Tibial nerve (tissue), 4 donors: Measurements from ENCODE around the gene CFAP99. TPM values are rescaled to one million over a fixed set of nuclear protein-coding genes. Genes with fewer than 3 reads are reported as not detected.
A peak's percentile ranks its signal among the peaks of the same experiment; 100 is the strongest.

Source experiments
- DNase-seq, 2 donors: peaks; one replicate each; pipeline ENCODE4 v3.0.0-alpha.2; 2019; ENCODE audit warnings: low spot score in 2 of 2
- H3K27ac ChIP-seq, 4 donors: fragments of 200-600 bp; sonication (generic) in 3 of 4; one replicate each; pipeline ENCODE4 v1.5.1; 2017 to 2019; ENCODE audit warnings: mild to moderate bottlenecking in 1 of 4
- H3K27me3 ChIP-seq, 2 donors: fragments of 200-600 bp; sonication (generic) in 1 of 2; one replicate each; pipeline versions ENCODE4 v1.5.1 to v1.6.0; 2017 to 2019
- H3K36me3 ChIP-seq, 3 donors: fragments of 200-600 bp; sonication (generic); one replicate each; pipeline ENCODE4 v1.5.1; 2018 to 2019
- H3K4me1 ChIP-seq, 4 donors: fragments of 200-600 bp; sonication (generic) in 3 of 4; one replicate each; pipeline ENCODE4 v1.5.1; 2017 to 2019
- H3K4me3 ChIP-seq, 4 donors: fragments of 200-600 bp; sonication (generic) in 3 of 4; one replicate each; pipeline ENCODE4 v1.5.1; 2017 to 2019; ENCODE audit warnings: mild to moderate bottlenecking in 1 of 4, moderate library complexity in 1 of 4
- H3K9me3 ChIP-seq, 4 donors: fragments of 200-600 bp; sonication (generic) in 3 of 4; one replicate each; pipeline ENCODE4 v1.5.1; 2017 to 2019
- CTCF ChIP-seq, 5 experiments: fragments of 200-600 bp in 3 of 5; fragments of 450-650 bp in 2 of 5; sonication (generic) in 3 of 5; IDR thresholded peaks; one replicate each; pipeline ENCODE4 v1.5.1; 2016 to 2019; ENCODE audit warnings: antibody characterized with exemption in 5 of 5, mild to moderate bottlenecking in 3 of 5, moderate library complexity in 2 of 5
- EP300 ChIP-seq, 2 donors: sonication (generic); formaldehyde crosslinking; IDR thresholded peaks; one replicate each; pipeline ENCODE4 v1.6.1; 2017; ENCODE audit warnings: antibody characterized with exemption in 2 of 2, mild to moderate bottlenecking in 1 of 2
- POLR2A ChIP-seq, 2 donors: fragments of 450-650 bp; IDR thresholded peaks; one replicate each; pipeline ENCODE4 v1.6.1; 2017; ENCODE audit warnings: antibody characterized with exemption in 2 of 2, mild to moderate bottlenecking in 2 of 2, moderate library complexity in 2 of 2
- WGBS, 2 donors: methylation state at CpG; one replicate each; pipeline ENCODE4 v1.1.5; 2018; 5-methylcytosine and 5-hydroxymethylcytosine counted together
- total RNA-seq, 4 donors: library from RNA; depleted of rRNA; stranded (reverse); fragments of >200 nt; gene quantifications; one replicate each; pipeline ENCODE4 v1.1.0, GENCODE V29; 2016

Gene CFAP99
- total RNA-seq, 4 donors from 2014 or later = not detected

GRCh38 chr4:2387829-2388228 lies 30.9 kb upstream of the CFAP99 start:
- no peak for DNase-seq
- Histone ChIP-seq H3K9me3 (no peaks in the 10 kb centered on the region), H3K36me3 (no peaks in the 10 kb centered on the region), H3K4me3 (no peak overlapping the region), H3K4me1 (peaks cover 0 to 14% (median 0%) of the 10 kb centered on the region in 4 donors), H3K27ac (no peak overlapping the region), H3K27me3 (no peaks in the 10 kb centered on the region)
- WGBS, 2 donors = 87 to 89% methylated on average over 8 to 10 of the region's 12 CpGs
- TF ChIP-seq POLR2A (IDR thresholded peaks at IDR 0.05) = no peak
- TF ChIP-seq CTCF (IDR thresholded peaks at IDR 0.05) = no peak
- no peak for TF ChIP-seq EP300 (IDR thresholded peaks at IDR 0.05)

GRCh38 chr4:2388429-2389182 lies 30.1 kb upstream of the CFAP99 start:
- no peak overlapping the region for H3K27ac ChIP-seq
- H3K27me3 ChIP-seq = no peaks in the 10 kb centered on the region
- H3K9me3 ChIP-seq = no peaks in the 10 kb centered on the region
- TF ChIP-seq EP300 (IDR thresholded peaks at IDR 0.05) = no peak
- no peak for TF ChIP-seq CTCF (IDR thresholded peaks at IDR 0.05)
- no peak for TF ChIP-seq POLR2A (IDR thresholded peaks at IDR 0.05)
- no peak for DNase-seq
- no peak overlapping the region for H3K4me3 ChIP-seq
- peaks cover 0 to 19% (median 0%) of the 10 kb centered on the region in 4 donors for H3K4me1 ChIP-seq
- H3K36me3 ChIP-seq = no peaks in the 10 kb centered on the region
- 32 to 52% methylated on average over 9 of the region's 9 CpGs for WGBS, 2 donors

GRCh38 chr4:2389691-2390090 lies 29.1 kb upstream of the CFAP99 start:
- DNase-seq = no peak
- Histone ChIP-seq H3K4me1 (peaks cover 0 to 20% (median 0%) of the 10 kb centered on the region in 4 donors), H3K27me3 (no peaks in the 10 kb centered on the region), H3K36me3 (no peaks in the 10 kb centered on the region), H3K4me3 (no peak overlapping the region), H3K27ac (peak overlapping the region in 1 of 4 donors; percentile 8), H3K9me3 (no peaks in the 10 kb centered on the region)
- WGBS, 2 donors = 67 to 72% methylated on average over 9 of the region's 9 CpGs
- TF ChIP-seq POLR2A (IDR thresholded peaks at IDR 0.05) = no peak
- no peak for TF ChIP-seq EP300 (IDR thresholded peaks at IDR 0.05)

GRCh38 chr4:2390146-2390545 lies 28.6 kb upstream of the CFAP99 start:
- Histone ChIP-seq H3K9me3 (no peaks in the 10 kb centered on the region), H3K27me3 (no peaks in the 10 kb centered on the region), H3K4me3 (no peak overlapping the region), H3K27ac (peak overlapping the region in 1 of 4 donors; percentile 8), H3K4me1 (peaks cover 0 to 20% (median 0%) of the 10 kb centered on the region in 4 donors), H3K36me3 (no peaks in the 10 kb centered on the region)
- TF ChIP-seq EP300 (IDR thresholded peaks at IDR 0.05) (no peak), CTCF (IDR thresholded peaks at IDR 0.05) (no peak), POLR2A (IDR thresholded peaks at IDR 0.05) (no peak)
- no peak for DNase-seq
- 69 to 78% methylated on average over 9 of the region's 9 CpGs for WGBS, 2 donors

- TF ChIP-seq CTCF (IDR thresholded peaks at IDR 0.05) = no peak
- TF ChIP-seq EP300 (IDR thresholded peaks at IDR 0.05) = no peak
- TF ChIP-seq POLR2A (IDR thresholded peaks at IDR 0.05) = no peak
- Histone ChIP-seq H3K4me1 (peaks cover 0 to 17% (median 0%) of the 10 kb centered on the region in 4 donors), H3K36me3 (no peaks in the 10 kb centered on the region), H3K4me3 (no peak overlapping the region), H3K9me3 (no peaks in the 10 kb centered on the region), H3K27me3 (no peaks in the 10 kb centered on the region), H3K27ac (no peak overlapping the region)
- DNase-seq = no peak
- 55 to 57% methylated on average over 20 of the region's 20 CpGs for whole genome bisulfite sequencing, 2 donors
Measured at GRCh38 chr4:2390784-2391421, 27.9 kb upstream of the CFAP99 start.
